A549 (cell line): ENCODE data around the gene CANT1.

ENCODE experiments used
- CTCF ChIP-seq: fragments of >200 bp; sonication (Bioruptor Twin); formaldehyde crosslinking; IDR thresholded peaks from 3 replicates; pipeline ENCODE4 v1.5.1; 2016
- EHF ChIP-seq: fragments of 250-450 bp; sonication (Bioruptor Pico); IDR thresholded peaks from 2 replicates; pipeline ENCODE4 v1.5.0; 2020; ENCODE audit warnings: mild to moderate bottlenecking
- HOXA7 ChIP-seq: fragments of 250-450 bp; sonication (Bioruptor Pico); IDR thresholded peaks from 2 replicates; pipeline ENCODE4 v1.5.0; 2020; ENCODE audit warnings: mild to moderate bottlenecking, moderate library complexity
- KDM1A ChIP-seq: fragments of 200-600 bp; sonication (generic); IDR thresholded peaks from 2 replicates; pipeline ENCODE4 v1.6.1; 2016; ENCODE audit warnings: low read depth, mild to moderate bottlenecking
- PHF8 ChIP-seq: fragments of 200-600 bp; sonication (generic); IDR thresholded peaks from 2 replicates; pipeline ENCODE4 v1.6.1; 2016; ENCODE audit warnings: low read depth, mild to moderate bottlenecking, antibody characterized with exemption, moderate library complexity, borderline replicate concordance
- POLR2A ChIP-seq: IDR thresholded peaks from 2 replicates; pipeline ENCODE4 v1.6.1; 2012; ENCODE audit warnings: mild to moderate bottlenecking, low read length
- RCOR1 ChIP-seq: fragments of 150-350 bp; IDR thresholded peaks from 2 replicates; pipeline ENCODE4 v1.6.1; 2014; ENCODE audit warnings: antibody characterized with exemption, low read length, low read depth
- REST ChIP-seq: fragments of 200-600 bp; sonication (generic); IDR thresholded peaks from 2 replicates; pipeline ENCODE4 v1.6.1; 2016; ENCODE audit warnings: antibody characterized with exemption, mild to moderate bottlenecking, moderate library complexity
- SREBF2 ChIP-seq: fragments of 450-650 bp; IDR thresholded peaks from 2 replicates; pipeline ENCODE4 v1.6.1; 2014; ENCODE audit warnings: mild to moderate bottlenecking, moderate library complexity
- ZC3H11A ChIP-seq: fragments of 450-650 bp; IDR thresholded peaks from 2 replicates; pipeline ENCODE4 v1.6.1; 2014; ENCODE audit warnings: antibody characterized with exemption, mild to moderate bottlenecking

- no peak for TF ChIP-seq SREBF2
- TF ChIP-seq PHF8: no peak
- TF ChIP-seq CTCF: no peak
- TF ChIP-seq POLR2A: no peak
- TF ChIP-seq REST: no peak
- no peak for TF ChIP-seq RCOR1
- TF ChIP-seq ZC3H11A: no peak
- TF ChIP-seq EHF (CRISPR knock-in tag): no peak
- TF ChIP-seq KDM1A: no peak
- no peak for TF ChIP-seq HOXA7 (CRISPR knock-in tag)
These were observed 8.2 kb downstream of the CANT1 start for GRCh38 chr17:79001190-79002020.
